GM12878 (cell line): Measurements from ENCODE around the gene CCDC81. TPM values are rescaled to one million over a fixed set of nuclear protein-coding genes. Genes with fewer than 3 reads are reported as not detected.

Source experiments
- ATAC-seq: fragments of 200-7000 bp; cut with Tn5 transposase; 3 replicates; pipeline ENCODE4 v1.9.1; 2020; ENCODE audit warnings: mild to moderate bottlenecking, moderate library complexity
- BruUV-seq: library from RNA; stranded (reverse); fragments of 400-500 nt; replicated peaks from 2 replicates; lab custom pipeline; 2021; lab: Mats Ljungman, UMichigan
- CTCF ChIA-PET: fragments of 300-600 bp; sonication (Branson Sonifier 250); formaldehyde crosslinking; extraction: SDS; loops from one replicate; lab custom pipeline; 2021; ENCODE audit warnings: inconsistent platforms; lab: Yijun Ruan, JAX
- POLR2A ChIA-PET: fragments of 350-600 bp; formaldehyde crosslinking; extraction: SDS; loops from one replicate; lab custom pipeline; 2021; ENCODE audit warnings: inconsistent platforms; lab: Charles Lee
- RAD21 ChIA-PET: fragments of 300-600 bp; sonication (Branson Sonifier 250); formaldehyde crosslinking; loops from one replicate; lab custom pipeline; 2023; ENCODE audit warnings: antibody characterized with exemption; ENCODE audit not compliant: unreplicated experiment; lab: Charles Lee
- SMC1A ChIA-PET: fragments of 300-600 bp; sonication (Branson Sonifier 250); formaldehyde crosslinking; loops from one replicate; lab custom pipeline; 2023; ENCODE audit not compliant: unreplicated experiment, uncharacterized antibody; lab: Charles Lee
- DNase-seq: peaks from one replicate; pipeline ENCODE4 v3.0.0-alpha.2; 2011; ENCODE audit warnings: low read depth, low spot score
- FAIRE-seq: peaks from 3 replicates; lab custom pipeline; 2011; peaks lifted over from hg19 to GRCh38; lab: Jason Lieb, UNC
- H2AFZ ChIP-seq: 2 replicates; pipeline ENCODE4 v1.6.0; 2011; ENCODE audit warnings: low read depth, low read length, control low read depth; ENCODE audit not compliant: control insufficient read depth
- H3K27ac ChIP-seq: 2 replicates; pipeline ENCODE4 v1.5.1; 2011; ENCODE audit warnings: control low read depth; ENCODE audit not compliant: control insufficient read depth, insufficient read depth
- H3K27me3 ChIP-seq, 2 experiments: replicated peaks in 1 of 2; 2 replicates each; pipeline versions ENCODE4 v1.6.0 to v1.6.1; 2011; ENCODE audit warnings: low read length in 1 of 2; ENCODE audit not compliant: control insufficient read depth in 2 of 2, insufficient read depth in 2 of 2
- H3K36me3 ChIP-seq, 2 experiments: 2 replicates each; pipeline ENCODE4 v1.5.1; 2011; ENCODE audit warnings: low read length in 1 of 2; ENCODE audit not compliant: control insufficient read depth in 2 of 2, insufficient read depth in 2 of 2
- H3K4me1 ChIP-seq: 2 replicates; pipeline ENCODE4 v1.6.1; 2011; ENCODE audit warnings: mild to moderate bottlenecking, low read length, moderate library complexity, mixed read lengths; ENCODE audit not compliant: control insufficient read depth, insufficient read depth
- H3K4me2 ChIP-seq: 2 replicates; pipeline ENCODE4 v1.6.0; 2011; ENCODE audit warnings: control low read depth; ENCODE audit not compliant: control insufficient read depth, insufficient read depth
- H3K4me3 ChIP-seq: fragments of 200-600 bp; sonication (generic); 2 replicates; pipeline ENCODE4 v1.5.1; 2016
- H3K79me2 ChIP-seq: 2 replicates; pipeline ENCODE4 v1.6.0; 2011; ENCODE audit warnings: low read length; ENCODE audit not compliant: control insufficient read depth, insufficient read depth
- H3K9ac ChIP-seq: 2 replicates; pipeline ENCODE4 v1.8.0; 2011; ENCODE audit warnings: low read length, control low read depth, mixed read lengths; ENCODE audit not compliant: control insufficient read depth, insufficient read depth
- H3K9me3 ChIP-seq: replicated peaks from 3 replicates; pipeline ENCODE4 v1.5.1; 2011; ENCODE audit warnings: mild to moderate bottlenecking, low read length; ENCODE audit not compliant: control insufficient read depth, insufficient read depth
- H4K20me1 ChIP-seq: 2 replicates; pipeline ENCODE4 v1.6.0; 2011; ENCODE audit not compliant: control insufficient read depth, insufficient read depth
- EP300 ChIP-seq, 2 experiments: fragments of 150-350 bp in 1 of 2; IDR thresholded peaks; 2 replicates each; pipeline ENCODE4 v1.6.1; 2011 to 2012; ENCODE audit warnings: low read depth in 2 of 2, low read length in 2 of 2, borderline replicate concordance in 1 of 2, improper control_type of control experiment in 1 of 2, inconsistent platforms in 1 of 2; ENCODE audit not compliant: control insufficient read depth in 1 of 2
- FOXK2 ChIP-seq: fragments of 450-650 bp; IDR thresholded peaks from 2 replicates; pipeline ENCODE4 v1.6.1; 2017; ENCODE audit warnings: mild to moderate bottlenecking, moderate library complexity
- GABPA ChIP-seq: IDR thresholded peaks from 2 replicates; pipeline ENCODE4 v1.6.1; 2014; ENCODE audit warnings: antibody characterized with exemption, low read depth, mild to moderate bottlenecking, inconsistent platforms
- GATAD2B ChIP-seq: fragments of 450-650 bp; conservative IDR thresholded peaks from 2 replicates; pipeline ENCODE4 v1.6.1; 2017; ENCODE audit warnings: low read depth, mild to moderate bottlenecking, moderate library complexity
- IKZF1 ChIP-seq: fragments of 450-650 bp; conservative IDR thresholded peaks from 2 replicates; pipeline ENCODE4 v1.6.1; 2017; ENCODE audit warnings: antibody characterized with exemption, mild to moderate bottlenecking
- IKZF2 ChIP-seq, 2 experiments: fragments of 450-650 bp; IDR thresholded peaks; 2 replicates each; pipeline ENCODE4 v1.6.1; 2017; ENCODE audit warnings: mild to moderate bottlenecking in 2 of 2, moderate library complexity in 2 of 2
- MEF2B ChIP-seq: fragments of 450-650 bp; IDR thresholded peaks from 2 replicates; pipeline ENCODE4 v1.6.1; 2018; ENCODE audit warnings: mild to moderate bottlenecking, moderate library complexity; ENCODE audit not compliant: partially characterized antibody, poor library complexity, severe bottlenecking
- NKRF ChIP-seq: fragments of 450-650 bp; conservative IDR thresholded peaks from 2 replicates; pipeline ENCODE4 v1.6.1; 2017; ENCODE audit warnings: mild to moderate bottlenecking, moderate library complexity
- RB1 ChIP-seq: fragments of 450-650 bp; formaldehyde crosslinking; IDR thresholded peaks from 2 replicates; pipeline ENCODE4 v1.6.1; 2017; ENCODE audit warnings: mild to moderate bottlenecking, borderline replicate concordance
- RBBP5 ChIP-seq: fragments of 200-600 bp; sonication (generic); conservative IDR thresholded peaks from 2 replicates; pipeline ENCODE4 v1.6.1; 2016
- SIN3A ChIP-seq: IDR thresholded peaks from 2 replicates; pipeline ENCODE4 v1.6.1; 2012; ENCODE audit warnings: low read depth, low read length, improper control_type of control experiment
- SMAD5 ChIP-seq: IDR thresholded peaks from 2 replicates; pipeline ENCODE4 v1.6.1; 2016; ENCODE audit warnings: antibody characterized with exemption, low read depth
- TBL1XR1 ChIP-seq: IDR thresholded peaks from 2 replicates; pipeline ENCODE4 v1.6.1; 2012; ENCODE audit warnings: low read depth, low read length, improper control_type of control experiment
- YBX1 ChIP-seq: fragments of 450-650 bp; IDR thresholded peaks from 2 replicates; pipeline ENCODE4 v1.6.1; 2016; ENCODE audit warnings: antibody characterized with exemption
- ZBED1 ChIP-seq: IDR thresholded peaks from 2 replicates; pipeline ENCODE4 v1.6.1; 2016; ENCODE audit warnings: borderline replicate concordance
- ZNF384 ChIP-seq: IDR thresholded peaks from 2 replicates; pipeline ENCODE4 v1.6.1; 2012; ENCODE audit warnings: low read depth, mild to moderate bottlenecking, low read length, improper control_type of control experiment, borderline replicate concordance
- ZZZ3 ChIP-seq: IDR thresholded peaks from 2 replicates; pipeline ENCODE4 v1.6.1; 2011; ENCODE audit warnings: low read depth; ENCODE audit not compliant: control insufficient read depth, insufficient read length
- WGBS: methylation state at CpG from one replicate; pipeline ENCODE4 v1.1.6; 2016; ENCODE audit warnings: low lambda C conversion rate; ENCODE audit not compliant: insufficient replicate concordance, insufficient coverage; ENCODE audit errors: missing lambda C conversion rate; 5-methylcytosine and 5-hydroxymethylcytosine counted together
- in situ Hi-C: fragments of 300-500 bp; cut with MboI; formaldehyde crosslinking; loops from 9 replicates; pipeline ENCODE4 v1.14.3; 2018; ENCODE audit warnings: mixed read lengths
- intact Hi-C: fragments of 100-400 bp; cut with micrococcal nuclease; formaldehyde crosslinking; loops from one replicate; pipeline ENCODE4 v1.14.2; 2022; ENCODE audit not compliant: unreplicated experiment
- polyA plus RNA-seq, 11 experiments: library from polyadenylated mRNA; depleted of rRNA in 4 of 11; unstranded in 6 of 11; stranded (reverse) in 5 of 11; fragments of >200 nt; fragmentation: Nextera tagmentation in 4 of 11; fragmentation: Illumina TruSeq in 1 of 11; extraction: Ambion mirVana in 4 of 11; extraction: Trizol in 1 of 11; gene quantifications; 1 replicate in 1 of 11; 2 replicates in 10 of 11; pipeline versions ENCODE4 v1.2.1 to v1.2.3, GENCODE V29; 2011 to 2016; ENCODE audit warnings: inconsistent platforms in 2 of 11, missing spikeins in 2 of 11, low read depth in 1 of 11
- total RNA-seq, 4 experiments: library from RNA; depleted of rRNA in 3 of 4; stranded (reverse); fragments of >200 nt in 3 of 4; fragmentation: Illumina TruSeq in 1 of 4; extraction: Trizol in 1 of 4; gene quantifications; 2 replicates each; pipeline versions ENCODE4 v1.2.1 to v1.2.3, GENCODE V29; 2013 to 2021
- TF ChIP-seq, protein P1 (sequence below): fragments of 450-650 bp; formaldehyde crosslinking; IDR thresholded peaks from 2 replicates; pipeline ENCODE4 v1.4.0; 2022; ENCODE audit warnings: mild to moderate bottlenecking, moderate library complexity
- TF ChIP-seq, protein P2 (sequence below): IDR thresholded peaks from 2 replicates; pipeline ENCODE4 v1.6.1; 2011; ENCODE audit warnings: low read depth, mild to moderate bottlenecking, low read length, moderate library complexity, borderline replicate concordance; ENCODE audit errors: extremely low read depth

CCDC81 gene
- total and polyA plus RNA-seq, 10 of the 15 experiments (the other 5 are each of a cell fraction or from before 2014, with no cell fraction given): 0.06 to 0.53 (median 0.22) TPM

DNA sequence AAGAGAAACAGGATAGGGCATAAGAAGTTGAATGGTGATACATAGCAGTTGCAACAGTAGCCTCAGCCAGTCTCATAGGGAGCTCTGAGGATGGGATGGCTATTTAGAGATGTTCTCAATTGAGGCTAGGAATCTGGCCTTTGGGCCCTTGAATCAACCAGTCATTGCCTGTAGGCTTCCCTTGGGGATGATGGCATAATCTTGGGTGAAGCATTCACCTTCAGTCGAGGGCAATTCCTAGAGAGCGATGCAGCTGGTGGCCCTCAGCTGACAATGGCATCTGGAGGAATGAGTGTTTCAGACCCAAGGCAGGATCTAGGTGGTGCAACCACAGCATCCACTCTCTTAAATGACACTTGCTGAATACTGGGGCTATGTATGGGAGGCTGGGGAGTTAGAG is 61.0 kb downstream of the CCDC81 start (continued):
- TF ChIP-seq SIN3A: no peak
- TF ChIP-seq, all 136 proteins: peak for 0

DNA sequence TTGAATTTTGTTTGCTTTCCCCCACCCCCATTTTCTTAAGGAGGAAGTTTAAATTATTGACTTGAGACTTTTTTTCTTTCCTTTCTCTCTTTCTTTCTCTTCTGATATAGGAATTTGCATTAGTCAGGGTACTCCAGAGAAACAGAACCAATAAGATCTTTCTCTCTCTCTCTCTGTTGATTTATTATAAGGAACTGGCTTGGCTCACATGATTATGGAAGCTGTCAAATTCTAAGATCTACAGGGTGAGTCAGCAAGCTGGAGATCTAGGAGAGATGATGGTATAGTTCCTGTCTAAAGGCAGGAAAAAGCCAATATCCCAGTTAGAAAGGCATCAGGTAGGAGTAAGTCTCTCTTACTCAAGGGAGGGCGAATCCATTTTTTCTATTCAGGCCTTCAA is 64.0 kb downstream of the CCDC81 start:
- no peaks in the 10 kb centered on the region for H3K36me3 ChIP-seq
- H3K4me3 ChIP-seq: no peak overlapping the region
- H3K27ac ChIP-seq: no peak overlapping the region
- SMC1A ChIA-PET: no interaction called here
- 39% methylated on average over 1 of the region's 1 CpG for WGBS
- H2AFZ ChIP-seq: no peak overlapping the region
- no peaks in the 10 kb centered on the region for H3K27me3 ChIP-seq
- peaks cover 7% of the 10 kb centered on the region for H3K4me1 ChIP-seq
- DNase-seq: no peak
- no peaks in the 10 kb centered on the region for H4K20me1 ChIP-seq
- no TSS peak for BruUV-seq
- H3K9me3 ChIP-seq: no peaks in the 10 kb centered on the region
- in situ Hi-C loops: no loop called here
- RAD21 ChIA-PET: no interaction called here
- POLR2A ChIA-PET: no interaction called here
- ATAC-seq: no peak
- H3K9ac ChIP-seq: no peak overlapping the region
- CTCF ChIA-PET: interaction anchor here (1.6 kb wide), 1 partner anchor 17 kb away, joined by 5 read pairs; no protein-coding TSS in a partner anchor
- FAIRE-seq: no peak
- no peaks in the 10 kb centered on the region for H3K79me2 ChIP-seq
- intact Hi-C loops: no loop called here
- H3K4me2 ChIP-seq: no peak overlapping the region
- TF ChIP-seq ZNF384 (no peak), TBL1XR1 (no peak), YBX1 (no peak), MEF2B (no peak), ZZZ3 (no peak), IKZF2 (IDR thresholded peaks at IDR 0.05) (no peak), SMAD5 (no peak), GABPA (no peak), RB1 (no peak), IKZF1 (no peak), FOXK2 (no peak), NKRF (no peak), SIN3A (no peak), EP300 (IDR thresholded peaks at IDR 0.05; ENCODE audit: borderline replicate concordance in 1 of 2, control insufficient read depth in 1 of 2, low read depth in 2 of 2, low read length in 2 of 2) (no peak), RBBP5 (no peak), GATAD2B (no peak), ZBED1 (no peak)
- TF ChIP-seq, protein P1, sequence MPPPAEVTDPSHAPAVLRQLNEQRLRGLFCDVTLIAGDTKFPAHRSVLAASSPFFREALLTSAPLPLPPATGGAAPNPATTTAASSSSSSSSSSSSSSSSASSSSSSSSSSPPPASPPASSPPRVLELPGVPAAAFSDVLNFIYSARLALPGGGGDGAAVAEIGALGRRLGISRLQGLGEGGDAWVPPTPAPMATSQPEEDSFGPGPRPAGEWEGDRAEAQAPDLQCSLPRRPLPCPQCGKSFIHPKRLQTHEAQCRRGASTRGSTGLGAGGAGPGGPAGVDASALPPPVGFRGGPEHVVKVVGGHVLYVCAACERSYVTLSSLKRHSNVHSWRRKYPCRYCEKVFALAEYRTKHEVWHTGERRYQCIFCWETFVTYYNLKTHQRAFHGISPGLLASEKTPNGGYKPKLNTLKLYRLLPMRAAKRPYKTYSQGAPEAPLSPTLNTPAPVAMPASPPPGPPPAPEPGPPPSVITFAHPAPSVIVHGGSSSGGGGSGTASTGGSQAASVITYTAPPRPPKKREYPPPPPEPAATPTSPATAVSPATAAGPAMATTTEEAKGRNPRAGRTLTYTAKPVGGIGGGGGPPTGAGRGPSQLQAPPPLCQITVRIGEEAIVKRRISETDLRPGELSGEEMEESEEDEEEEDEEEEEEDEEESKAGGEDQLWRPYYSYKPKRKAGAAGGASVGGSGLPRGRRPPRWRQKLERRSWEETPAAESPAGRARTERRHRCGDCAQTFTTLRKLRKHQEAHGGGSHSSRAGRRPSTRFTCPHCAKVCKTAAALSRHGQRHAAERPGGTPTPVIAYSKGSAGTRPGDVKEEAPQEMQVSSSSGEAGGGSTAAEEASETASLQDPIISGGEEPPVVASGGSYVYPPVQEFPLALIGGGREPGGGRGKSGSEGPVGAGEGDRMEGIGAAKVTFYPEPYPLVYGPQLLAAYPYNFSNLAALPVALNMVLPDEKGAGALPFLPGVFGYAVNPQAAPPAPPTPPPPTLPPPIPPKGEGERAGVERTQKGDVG (CRISPR knock-in tag): no peak
- TF ChIP-seq, protein P2, sequence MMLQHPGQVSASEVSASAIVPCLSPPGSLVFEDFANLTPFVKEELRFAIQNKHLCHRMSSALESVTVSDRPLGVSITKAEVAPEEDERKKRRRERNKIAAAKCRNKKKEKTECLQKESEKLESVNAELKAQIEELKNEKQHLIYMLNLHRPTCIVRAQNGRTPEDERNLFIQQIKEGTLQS: no peak
